IMR-90 (cell line): ENCODE data around the gene HSPA1L. TPM values are rescaled to one million over a fixed set of nuclear protein-coding genes. Genes with fewer than 3 reads are reported as not detected.

ENCODE experiments used
- ATAC-seq: fragments of 200-7000 bp; cut with Tn5 transposase; 2 replicates; pipeline ENCODE4 v1.9.1; 2020; ENCODE audit warnings: low read depth, mild to moderate bottlenecking, moderate library complexity
- BruUV-seq: library from RNA; stranded (reverse); fragments of 400-500 nt; replicated peaks from 2 replicates; lab custom pipeline; 2021; lab: Mats Ljungman, UMichigan
- CTCF ChIA-PET: fragments of 300-600 bp; formaldehyde crosslinking; extraction: SDS; loops from one replicate; lab custom pipeline; 2021; ENCODE audit warnings: antibody characterized with exemption; lab: Yijun Ruan, JAX
- POLR2A ChIA-PET: fragments of 300-600 bp; sonication (Branson Sonifier 250); formaldehyde crosslinking; loops from one replicate; lab custom pipeline; 2022; ENCODE audit warnings: antibody characterized with exemption; ENCODE audit not compliant: unreplicated experiment; lab: Charles Lee
- DNase-seq: peaks from one replicate; pipeline ENCODE4 v3.0.0; 2013
- H2AFZ ChIP-seq: replicated peaks from 2 replicates; pipeline ENCODE3; 2013; ENCODE audit warnings: low read length, mild to moderate bottlenecking; ENCODE audit not compliant: poor library complexity
- H2AK5ac ChIP-seq: 2 replicates; pipeline ENCODE4 v1.6.1; 2013; ENCODE audit warnings: low read depth, low read length, inconsistent platforms
- H2AK9ac ChIP-seq: replicated peaks from 2 replicates; pipeline ENCODE3; 2013; ENCODE audit warnings: mild to moderate bottlenecking, low read depth, low read length, moderate library complexity; ENCODE audit not compliant: poor library complexity
- H2BK120ac ChIP-seq: 2 replicates; pipeline ENCODE4 v1.6.1; 2013; ENCODE audit warnings: low read depth, low read length, inconsistent platforms
- H2BK15ac ChIP-seq: 3 replicates; pipeline ENCODE4 v1.6.1; 2013; ENCODE audit warnings: low read depth, low read length, inconsistent platforms
- H2BK20ac ChIP-seq: 2 replicates; pipeline ENCODE4 v1.6.1; 2013; ENCODE audit warnings: low read depth, mild to moderate bottlenecking, inconsistent platforms, low read length, moderate library complexity
- H2BK5ac ChIP-seq: 2 replicates; pipeline ENCODE4 v1.6.1; 2013; ENCODE audit warnings: mild to moderate bottlenecking, low read depth, low read length, inconsistent platforms; ENCODE audit not compliant: poor library complexity, severe bottlenecking
- H3K14ac ChIP-seq: replicated peaks from 2 replicates; pipeline ENCODE4 v1.6.1; 2013; ENCODE audit warnings: low read depth, low read length, inconsistent platforms
- H3K18ac ChIP-seq: 2 replicates; pipeline ENCODE4 v1.6.1; 2013; ENCODE audit warnings: low read depth, low read length, control low read depth
- H3K23ac ChIP-seq: 2 replicates; pipeline ENCODE4 v1.6.1; 2013; ENCODE audit warnings: low read depth, low read length, inconsistent platforms
- H3K27ac ChIP-seq: 2 replicates; pipeline ENCODE4 v1.5.1; 2013; ENCODE audit warnings: mild to moderate bottlenecking, control low read depth, low read length; ENCODE audit not compliant: insufficient read depth
- H3K27me3 ChIP-seq: 2 replicates; pipeline ENCODE4 v1.6.1; 2013; ENCODE audit warnings: low read length; ENCODE audit not compliant: control insufficient read depth, insufficient read depth
- H3K36me3 ChIP-seq: 2 replicates; pipeline ENCODE4 v1.6.1; 2013; ENCODE audit warnings: low read length, mixed read lengths; ENCODE audit not compliant: control insufficient read depth, insufficient read depth
- H3K4ac ChIP-seq: 2 replicates; pipeline ENCODE4 v1.6.1; 2013; ENCODE audit warnings: low read depth, low read length, inconsistent platforms
- H3K4me1 ChIP-seq: 2 replicates; pipeline ENCODE4 v1.6.1; 2013; ENCODE audit warnings: low read length, mixed read lengths; ENCODE audit not compliant: control insufficient read depth, insufficient read depth
- H3K4me2 ChIP-seq: 2 replicates; pipeline ENCODE4 v1.6.1; 2013; ENCODE audit warnings: low read depth, mild to moderate bottlenecking, control low read depth, low read length, moderate library complexity
- H3K4me3 ChIP-seq: 2 replicates; pipeline ENCODE4 v1.5.1; 2013; ENCODE audit warnings: low read depth, mild to moderate bottlenecking, control low read depth, low read length, moderate library complexity; ENCODE audit not compliant: insufficient read depth
- H3K56ac ChIP-seq: 2 replicates; pipeline ENCODE4 v1.6.1; 2013; ENCODE audit warnings: low read length, inconsistent platforms; ENCODE audit not compliant: insufficient read depth; ENCODE audit errors: extremely low read depth
- H3K79me1 ChIP-seq, 2 experiments: 2 replicates each; pipeline ENCODE4 v1.6.1; 2013; ENCODE audit warnings: low read length in 2 of 2, inconsistent platforms in 1 of 2, low read depth in 1 of 2
- H3K9ac ChIP-seq: 2 replicates; pipeline ENCODE4 v1.6.1; 2013; ENCODE audit warnings: low read depth, low read length, control low read depth
- H3K9me1 ChIP-seq: 2 replicates; pipeline ENCODE4 v1.6.1; 2013; ENCODE audit warnings: low read length, inconsistent platforms; ENCODE audit not compliant: insufficient read depth
- H3K9me3 ChIP-seq: 2 replicates; pipeline ENCODE4 v1.6.1; 2013; ENCODE audit warnings: low read length; ENCODE audit not compliant: control insufficient read depth, insufficient read depth
- H4K20me1 ChIP-seq: 2 replicates; pipeline ENCODE4 v1.6.1; 2013; ENCODE audit warnings: low read length, inconsistent platforms; ENCODE audit not compliant: insufficient read depth
- H4K5ac ChIP-seq: 2 replicates; pipeline ENCODE4 v1.6.1; 2013; ENCODE audit warnings: mild to moderate bottlenecking, low read depth, low read length, control low read depth
- H4K8ac ChIP-seq, 2 experiments: 2 replicates each; pipeline ENCODE4 v1.6.1; 2013; ENCODE audit warnings: low read depth in 2 of 2, low read length in 2 of 2, control low read depth in 1 of 2, inconsistent platforms in 1 of 2
- H4K91ac ChIP-seq: 2 replicates; pipeline ENCODE4 v1.6.1; 2013; ENCODE audit warnings: low read depth, low read length, inconsistent platforms; ENCODE audit not compliant: insufficient read depth
- CEBPB ChIP-seq: IDR thresholded peaks from 2 replicates; pipeline ENCODE4 v1.6.1; 2012; ENCODE audit warnings: low read depth, low read length, improper control_type of control experiment
- CTCF ChIP-seq: conservative IDR thresholded peaks from 2 replicates; pipeline ENCODE4 v1.5.1; 2012; ENCODE audit warnings: mild to moderate bottlenecking, low read depth, low read length, improper control_type of control experiment
- WGBS, 2 experiments: methylation state at CpG; one replicate each; pipeline versions ENCODE4 v1.1.5 to v1.1.7; 2013; ENCODE audit warnings: missing lambda C conversion rate in 2 of 2; ENCODE audit not compliant: insufficient read length in 1 of 2; ENCODE audit errors: extremely low coverage in 2 of 2; 5-methylcytosine and 5-hydroxymethylcytosine counted together
- dilution Hi-C: fragments of 300-500 bp; cut with HindIII; formaldehyde crosslinking; loops from one replicate; pipeline ENCODE4 v1.14.3; 2018; ENCODE audit warnings: low sequenced_read_pairs; ENCODE audit not compliant: unreplicated experiment
- in situ Hi-C: fragments of 300-500 bp; cut with MboI; formaldehyde crosslinking; loops from 3 replicates; pipeline ENCODE4 v1.14.3; 2019; ENCODE audit warnings: low sequenced_read_pairs, inconsistent platforms, mixed read lengths
- intact Hi-C: fragments of 100-400 bp; cut with micrococcal nuclease; formaldehyde crosslinking; loops from 2 replicates; pipeline ENCODE4 v1.10.0; 2022
- polyA plus RNA-seq, 3 experiments: library from polyadenylated mRNA; depleted of rRNA; stranded (reverse); fragments of >200 nt; gene quantifications; 2 replicates each; pipeline ENCODE4 v1.2.3, GENCODE V29; 2012; ENCODE audit warnings: low replicate concordance in 1 of 3
- total RNA-seq: library from RNA; depleted of rRNA; stranded (reverse); fragments of >200 nt; gene quantifications from 2 replicates; pipeline ENCODE4 v1.2.3, GENCODE V29; 2012

Gene HSPA1L
- total and polyA plus RNA-seq, 2 of the 4 experiments (the other 2 are of a cell fraction): 0.97 to 1.3 TPM

- Histone ChIP-seq H3K56ac (no peak overlapping the region), H3K18ac (no peak overlapping the region), H2BK120ac (no peak overlapping the region), H3K9ac (no peak overlapping the region), H2AK9ac (no peak overlapping the region), H4K20me1 (peaks cover 17% of the 10 kb centered on the region), H3K4me2 (no peak overlapping the region), H2AFZ (no peak overlapping the region), H3K79me1 (peaks cover 11 to 29% of the 10 kb centered on the region in 2 experiments; a peak in 2 of 4 replicates), H2BK5ac (no peak overlapping the region), H3K4me1 (peaks cover 6% of the 10 kb centered on the region), H2AK5ac (no peak overlapping the region), H3K14ac (no peak overlapping the region), H4K8ac (0 out of 4 replicates have a peak overlapping the region, but pooled peaks of 1 of the 2 experiments have one; percentile 7), H3K23ac (no peak overlapping the region), H3K4ac (no peak overlapping the region; the same call in 1 of the 2 replicates), H3K27ac (no peak overlapping the region), H4K5ac (no peak overlapping the region), H2BK15ac (no peak overlapping the region), H3K36me3 (peaks cover 6% of the 10 kb centered on the region), H4K91ac (no peak overlapping the region), H2BK20ac (no peak overlapping the region), H3K9me1 (no peaks in the 10 kb centered on the region), H3K27me3 (no peaks in the 10 kb centered on the region), H3K9me3 (no peaks in the 10 kb centered on the region), H3K4me3 (no peak overlapping the region)
- no TSS peak for BruUV-seq
- POLR2A ChIA-PET: no interaction called here
- intact Hi-C loops (loop anchor here (2.0 to 5.0 kb wide), 4 partner anchors 103 to 169 kb away; partner anchors contain the start of genes ABHD16A, C6orf47, DDAH2 and GPANK1), dilution Hi-C loops (no loop called here), in situ Hi-C loops (loop anchor here (10.0 kb wide), 2 partner anchors 147 to 287 kb away; partner anchors contain the start of genes ATP6V1G2, DDX39B, LY6G5C and NFKBIL1)
- ATAC-seq: no peak
- TF ChIP-seq CTCF: no peak
- peak; percentile 10; the same call in 1 of the 2 replicates for TF ChIP-seq CEBPB
- no peak for DNase-seq
- CTCF ChIA-PET: interaction anchor here (0.7 kb wide), 1 partner anchor 16 kb away, joined by 4 read pairs; no protein-coding TSS in a partner anchor
- 80% methylated on average over 1 of the region's 15 CpGs; no CpG with 5 or more reads in 1 of the 2 experiments for WGBS, 2 experiments
Measured at GRCh38 chr6:31831350-31832215, 16.5 kb upstream of the HSPA1L start.
